H1 (cell line): ENCODE measurements around the gene INPP5A. TPM values are rescaled to one million over a fixed set of nuclear protein-coding genes. Genes with fewer than 3 reads are reported as not detected.

Experiments
- CTCF ChIA-PET: fragments of 300-600 bp; sonication (Branson Sonifier 250); formaldehyde crosslinking; loops from one replicate; lab custom pipeline; 2021; ENCODE audit not compliant: partially characterized antibody; lab: Charles Lee
- POLR2A ChIA-PET: fragments of 300-600 bp; sonication (Branson Sonifier 250); formaldehyde crosslinking; loops from one replicate; lab custom pipeline; 2021; ENCODE audit warnings: inconsistent platforms; ENCODE audit not compliant: partially characterized antibody; lab: Charles Lee
- DNase-seq, 2 experiments: peaks; one replicate each; pipeline versions ENCODE4 v3.0.0 to v3.0.0-alpha.2; 2010 to 2022; ENCODE audit warnings: low spot score in 2 of 2, low read depth in 1 of 2, mixed read lengths in 1 of 2
- FAIRE-seq: peaks from 2 replicates; lab custom pipeline; 2011; peaks lifted over from hg19 to GRCh38; lab: Jason Lieb, UNC
- H2AFZ ChIP-seq: 2 replicates; pipeline ENCODE4 v1.8.1; 2012; ENCODE audit warnings: low read length, inconsistent platforms
- H2AK5ac ChIP-seq: 2 replicates; pipeline ENCODE4 v1.6.1; 2013; ENCODE audit warnings: low read depth, low read length
- H2BK120ac ChIP-seq: replicated peaks from 2 replicates; pipeline ENCODE3; 2013; ENCODE audit warnings: low read depth, low read length, inconsistent platforms
- H2BK12ac ChIP-seq: 2 replicates; pipeline ENCODE4 v1.6.1; 2013; ENCODE audit warnings: low read depth, low read length
- H2BK15ac ChIP-seq: 2 replicates; pipeline ENCODE4 v1.6.1; 2013; ENCODE audit warnings: low read length
- H2BK20ac ChIP-seq: 2 replicates; pipeline ENCODE4 v1.6.1; 2013; ENCODE audit warnings: low read length
- H2BK5ac ChIP-seq: 2 replicates; pipeline ENCODE4 v1.6.1; 2013; ENCODE audit warnings: low read depth, low read length
- H3K14ac ChIP-seq: 2 replicates; pipeline ENCODE4 v1.6.1; 2013; ENCODE audit warnings: inconsistent platforms; ENCODE audit not compliant: insufficient read length
- H3K18ac ChIP-seq: 2 replicates; pipeline ENCODE4 v1.6.1; 2013; ENCODE audit warnings: low read length; ENCODE audit errors: extremely low read depth
- H3K23ac ChIP-seq: 2 replicates; pipeline ENCODE4 v1.6.1; 2013; ENCODE audit warnings: inconsistent platforms; ENCODE audit not compliant: insufficient read length
- H3K23me2 ChIP-seq: 2 replicates; pipeline ENCODE4 v1.6.1; 2013; ENCODE audit warnings: low read depth, low read length
- H3K27ac ChIP-seq: 2 replicates; pipeline ENCODE4 v1.6.1; 2011; ENCODE audit warnings: low read depth, low read length, inconsistent platforms
- H3K27me3 ChIP-seq, 4 experiments: replicated peaks in 1 of 4; 1 replicate in 1 of 4; 2 replicates in 3 of 4; pipeline versions ENCODE4 v1.6.1 to v1.8.1; 2011 to 2013; ENCODE audit warnings: low read length in 3 of 4, mild to moderate bottlenecking in 3 of 4, inconsistent platforms in 2 of 4, mixed read lengths in 2 of 4, moderate library complexity in 1 of 4; ENCODE audit not compliant: control insufficient read depth in 3 of 4, insufficient read depth in 3 of 4; ENCODE audit errors: extremely low read depth in 1 of 4
- H3K36me3 ChIP-seq, 4 experiments: 2 replicates each; pipeline versions ENCODE4 v1.6.1 to v1.8.1; 2011 to 2013; ENCODE audit warnings: mild to moderate bottlenecking in 4 of 4, low read length in 3 of 4, moderate library complexity in 2 of 4, control low read depth in 1 of 4, inconsistent platforms in 1 of 4; ENCODE audit not compliant: insufficient read depth in 4 of 4, control insufficient read depth in 2 of 4
- H3K4ac ChIP-seq: replicated peaks from 2 replicates; pipeline ENCODE3; 2013; ENCODE audit warnings: low read length, low read depth, mixed read lengths, inconsistent platforms; ENCODE audit not compliant: insufficient read length
- H3K4me1 ChIP-seq, 4 experiments: replicated peaks in 1 of 4; 1 replicate in 1 of 4; 2 replicates in 3 of 4; pipeline versions ENCODE4 v1.6.1 to v1.8.1; 2011 to 2013; ENCODE audit warnings: low read length in 3 of 4, inconsistent platforms in 2 of 4, mixed read lengths in 1 of 4; ENCODE audit not compliant: insufficient read depth in 4 of 4, control insufficient read depth in 3 of 4
- H3K4me2 ChIP-seq, 2 experiments: 2 replicates each; pipeline versions ENCODE4 v1.6.1 to v1.8.1; 2011 to 2013; ENCODE audit warnings: low read depth in 2 of 2, low read length in 2 of 2, control low read depth in 1 of 2, inconsistent platforms in 1 of 2, mild to moderate bottlenecking in 1 of 2; ENCODE audit not compliant: insufficient read depth in 1 of 2
- H3K4me3 ChIP-seq, 4 experiments: fragments of 200-600, 300-600 bp in 1 of 4; sonication (generic), shearing (Covaris generic), sonication (Bioruptor Twin) in 1 of 4; 2 replicates each; pipeline versions ENCODE4 v1.5.1 to v1.8.1; 2011 to 2016; ENCODE audit warnings: low read length in 4 of 4, low read depth in 3 of 4, control low read depth in 2 of 4, inconsistent platforms in 2 of 4, mild to moderate bottlenecking in 2 of 4, mixed read lengths in 1 of 4, moderate library complexity in 1 of 4; ENCODE audit not compliant: insufficient read depth in 2 of 4; ENCODE audit errors: extremely low read depth in 1 of 4
- H3K56ac ChIP-seq: replicated peaks from 2 replicates; pipeline ENCODE3; 2013; ENCODE audit warnings: low read depth, mild to moderate bottlenecking, mixed read lengths, low read length, inconsistent platforms; ENCODE audit not compliant: insufficient read length
- H3K79me1 ChIP-seq: 2 replicates; pipeline ENCODE4 v1.6.1; 2013; ENCODE audit warnings: low read depth, low read length, control low read depth
- H3K79me2 ChIP-seq, 2 experiments: 2 replicates each; pipeline versions ENCODE4 v1.6.1 to v1.8.1; 2012 to 2013; ENCODE audit warnings: low read length in 2 of 2, mild to moderate bottlenecking in 2 of 2, inconsistent platforms in 1 of 2; ENCODE audit not compliant: insufficient read depth in 2 of 2, control insufficient read depth in 1 of 2
- H3K9ac ChIP-seq, 4 experiments: replicated peaks in 1 of 4; 1 replicate in 1 of 4; 2 replicates in 3 of 4; pipeline versions ENCODE4 v1.6.1 to v1.8.1; 2011 to 2013; ENCODE audit warnings: low read depth in 3 of 4, low read length in 3 of 4, control low read depth in 2 of 4, mild to moderate bottlenecking in 2 of 4, moderate library complexity in 2 of 4, inconsistent platforms in 1 of 4; ENCODE audit errors: extremely low read depth in 1 of 4
- H3K9me3 ChIP-seq, 2 experiments: 2 replicates each; pipeline versions ENCODE4 v1.6.1 to v1.8.1; 2012 to 2013; ENCODE audit warnings: mild to moderate bottlenecking in 2 of 2, moderate library complexity in 2 of 2, control low read depth in 1 of 2, inconsistent platforms in 1 of 2, low read depth in 1 of 2, low read length in 1 of 2, mixed read lengths in 1 of 2; ENCODE audit not compliant: insufficient read depth in 2 of 2
- H4K20me1 ChIP-seq, 2 experiments: replicated peaks in 1 of 2; 2 replicates each; pipeline versions ENCODE3 to v1.8.1; 2011 to 2013; ENCODE audit warnings: inconsistent platforms in 2 of 2, low read length in 2 of 2, mild to moderate bottlenecking in 1 of 2; ENCODE audit not compliant: insufficient read depth in 2 of 2, control insufficient read depth in 1 of 2
- H4K5ac ChIP-seq: 2 replicates; pipeline ENCODE4 v1.6.1; 2013; ENCODE audit warnings: low read length, low read depth, mixed read lengths, inconsistent platforms; ENCODE audit not compliant: insufficient read length
- H4K8ac ChIP-seq: 2 replicates; pipeline ENCODE4 v1.8.0; 2013; ENCODE audit warnings: mild to moderate bottlenecking, moderate library complexity, low read length, inconsistent platforms; ENCODE audit not compliant: insufficient read depth; ENCODE audit errors: extremely low read depth
- H4K91ac ChIP-seq: replicated peaks from 2 replicates; pipeline ENCODE3; 2013; ENCODE audit warnings: low read length, mixed read lengths, inconsistent platforms; ENCODE audit not compliant: insufficient read length
- SP2 ChIP-seq: IDR thresholded peaks from 2 replicates; pipeline ENCODE4 v1.6.1; 2012; ENCODE audit warnings: mild to moderate bottlenecking, low read length, inconsistent platforms
- WGBS, 2 experiments: shearing (Covaris generic) in 1 of 2; methylation state at CpG; one replicate each; pipeline versions ENCODE4 v1.1.6 to v1.1.7; 2013 to 2015; ENCODE audit warnings: low lambda C conversion rate in 2 of 2, mixed read lengths in 2 of 2, inconsistent platforms in 1 of 2, low coverage in 1 of 2, missing lambda C conversion rate in 1 of 2; ENCODE audit not compliant: insufficient replicate concordance in 2 of 2, insufficient coverage in 1 of 2, insufficient read length in 1 of 2; ENCODE audit errors: extremely low coverage in 1 of 2, missing lambda C conversion rate in 1 of 2; 5-methylcytosine and 5-hydroxymethylcytosine counted together
- polyA plus RNA-seq, 7 experiments: library from polyadenylated mRNA; depleted of rRNA in 3 of 7; stranded (reverse) in 5 of 7; unstranded in 2 of 7; fragments of >200 nt in 5 of 7; fragments of 200-250 nt in 2 of 7; gene quantifications; 1 replicate in 5 of 7; 2 replicates in 1 of 7; 4 replicates in 1 of 7; pipeline versions ENCODE4 v1.2.1 to v1.2.3, GENCODE V29; 2011 to 2013; ENCODE audit warnings: missing spikeins in 2 of 7, mixed read lengths in 2 of 7
- total RNA-seq: library from RNA; stranded (reverse); fragmentation: NEBNext Ultra II Directional; extraction: Animal tissue kit (Norgen Biotek cat#: 25700); gene quantifications from 2 replicates; pipeline ENCODE4 v1.2.1, GENCODE V29; 2021

INPP5A gene
- total and polyA plus RNA-seq, 2 of the 8 experiments (the other 6 are each of a cell fraction or from before 2014, with no cell fraction given), result 19.7 to 27.5 TPM

- peaks cover 0 to 1% (median 0%) of the 10 kb centered on the region in 4 experiments; a peak in 1 of 7 replicates for H3K27me3 ChIP-seq
- H3K9ac ChIP-seq, result no peak overlapping the region
- no peak overlapping the region for H3K4ac ChIP-seq
- H4K8ac ChIP-seq, result peak overlapping the region; percentile 40; the same call in 1 of the 2 replicates
- no peak overlapping the region for H2BK15ac ChIP-seq
- no peak overlapping the region for H4K5ac ChIP-seq
- no peak overlapping the region for H3K56ac ChIP-seq
- H3K79me2 ChIP-seq, result no peaks in the 10 kb centered on the region
- no peak overlapping the region for H2AFZ ChIP-seq
- H3K23ac ChIP-seq, result no peak overlapping the region
- ChIA-PET CTCF (interaction anchor here (0.8 to 1.3 kb wide), 2 partner anchors 18 to 28 kb away, joined by 3 read pairs; no protein-coding TSS in a partner anchor), POLR2A (no interaction called here)
- H3K4me3 ChIP-seq, result no peak overlapping the region
- H2BK12ac ChIP-seq, result no peak overlapping the region
- H3K14ac ChIP-seq, result no peak overlapping the region
- H2BK5ac ChIP-seq, result no peak overlapping the region; the same call in 1 of the 2 replicates
- no peak for TF ChIP-seq SP2
- TF ChIP-seq, all 59 proteins: peak for 0
- H3K27ac ChIP-seq, result no peak overlapping the region
- no peak for DNase-seq
- peaks cover 0 to 5% (median 3%) of the 10 kb centered on the region in 4 experiments; a peak in 5 of 7 replicates for H3K4me1 ChIP-seq
- peaks cover 0 to under 1% of the 10 kb centered on the region in 2 experiments; a peak in 1 of 4 replicates for H3K9me3 ChIP-seq
- WGBS, 2 experiments, result 90% methylated on average over 24 of the region's 24 CpGs; no CpG with 5 or more reads in 1 of the 2 experiments
- no peaks in the 10 kb centered on the region for H3K23me2 ChIP-seq
- H2BK20ac ChIP-seq, result no peak overlapping the region
- no peak overlapping the region for H3K4me2 ChIP-seq
- FAIRE-seq, result no peak
- peaks cover 2 to 10% of the 10 kb centered on the region in 2 experiments for H4K20me1 ChIP-seq
- no peaks in the 10 kb centered on the region for H3K36me3 ChIP-seq
- no peak overlapping the region for H2AK5ac ChIP-seq
- H2BK120ac ChIP-seq, result no peak overlapping the region
- H4K91ac ChIP-seq, result no peak overlapping the region
- H3K18ac ChIP-seq, result no peak overlapping the region
- no peaks in the 10 kb centered on the region for H3K79me1 ChIP-seq
Observed at GRCh38 chr10:132626019-132626760, 88.6 kb downstream of the INPP5A start.
